GM12878 (cell line): ENCODE data around the gene STRIP2. TPM values are rescaled to one million over a fixed set of nuclear protein-coding genes. Genes with fewer than 3 reads are reported as not detected.

Experiments used
- NBN ChIP-seq: fragments of 450-650 bp; IDR thresholded peaks from 2 replicates; pipeline ENCODE4 v1.6.1; 2016
- PAX5 ChIP-seq: IDR thresholded peaks from 2 replicates; pipeline ENCODE4 v1.6.1; 2011; ENCODE audit warnings: low read depth, low read length, borderline replicate concordance
- SREBF2 ChIP-seq: IDR thresholded peaks from 2 replicates; pipeline ENCODE4 v1.6.1; 2012; ENCODE audit warnings: mild to moderate bottlenecking, low read length
- polyA plus RNA-seq, 11 experiments: library from polyadenylated mRNA; depleted of rRNA in 4 of 11; unstranded in 6 of 11; stranded (reverse) in 5 of 11; fragments of >200 nt; fragmentation: Nextera tagmentation in 4 of 11; fragmentation: Illumina TruSeq in 1 of 11; extraction: Ambion mirVana in 4 of 11; extraction: Trizol in 1 of 11; gene quantifications; 1 replicate in 1 of 11; 2 replicates in 10 of 11; pipeline versions ENCODE4 v1.2.1 to v1.2.3, GENCODE V29; 2011 to 2016; ENCODE audit warnings: inconsistent platforms in 2 of 11, missing spikeins in 2 of 11, low read depth in 1 of 11
- total RNA-seq, 4 experiments: library from RNA; depleted of rRNA in 3 of 4; stranded (reverse); fragments of >200 nt in 3 of 4; fragmentation: Illumina TruSeq in 1 of 4; extraction: Trizol in 1 of 4; gene quantifications; 2 replicates each; pipeline versions ENCODE4 v1.2.1 to v1.2.3, GENCODE V29; 2013 to 2021
- TF ChIP-seq, protein P1 (sequence below): fragments of 450-650 bp; formaldehyde crosslinking; IDR thresholded peaks from 2 replicates; pipeline ENCODE4 v1.4.0; 2020; ENCODE audit warnings: mild to moderate bottlenecking, moderate library complexity
- TF ChIP-seq, protein P2 (sequence below): fragments of 450-650 bp; IDR thresholded peaks from 2 replicates; pipeline ENCODE4 v1.6.1; 2017; ENCODE audit warnings: mild to moderate bottlenecking, low read depth, inconsistent platforms; ENCODE audit not compliant: poor library complexity, severe bottlenecking
- TF ChIP-seq, protein P3 (sequence below): fragments of 450-650 bp; conservative IDR thresholded peaks from 2 replicates; pipeline ENCODE4 v1.6.1; 2017; ENCODE audit warnings: mild to moderate bottlenecking, moderate library complexity
- TF ChIP-seq, protein P4 (sequence below): IDR thresholded peaks from 2 replicates; pipeline ENCODE4 v1.6.1; 2012; ENCODE audit warnings: low read depth, low read length, improper control_type of control experiment
- TF ChIP-seq, protein P5 (sequence below): fragments of 150-350 bp; IDR thresholded peaks from 2 replicates; pipeline ENCODE4 v1.6.1; 2014; ENCODE audit warnings: mild to moderate bottlenecking, low read depth, low read length
- TF ChIP-seq, protein P6 (sequence below): fragments of 450-650 bp; IDR thresholded peaks from 2 replicates; pipeline ENCODE4 v1.6.1; 2016; ENCODE audit warnings: mild to moderate bottlenecking, moderate library complexity, borderline replicate concordance

STRIP2 gene
- total and polyA plus RNA-seq, 10 of the 15 experiments (the other 5 are each of a cell fraction or from before 2014, with no cell fraction given) = 0.48 to 5.8 (median 1.8) TPM

DNA sequence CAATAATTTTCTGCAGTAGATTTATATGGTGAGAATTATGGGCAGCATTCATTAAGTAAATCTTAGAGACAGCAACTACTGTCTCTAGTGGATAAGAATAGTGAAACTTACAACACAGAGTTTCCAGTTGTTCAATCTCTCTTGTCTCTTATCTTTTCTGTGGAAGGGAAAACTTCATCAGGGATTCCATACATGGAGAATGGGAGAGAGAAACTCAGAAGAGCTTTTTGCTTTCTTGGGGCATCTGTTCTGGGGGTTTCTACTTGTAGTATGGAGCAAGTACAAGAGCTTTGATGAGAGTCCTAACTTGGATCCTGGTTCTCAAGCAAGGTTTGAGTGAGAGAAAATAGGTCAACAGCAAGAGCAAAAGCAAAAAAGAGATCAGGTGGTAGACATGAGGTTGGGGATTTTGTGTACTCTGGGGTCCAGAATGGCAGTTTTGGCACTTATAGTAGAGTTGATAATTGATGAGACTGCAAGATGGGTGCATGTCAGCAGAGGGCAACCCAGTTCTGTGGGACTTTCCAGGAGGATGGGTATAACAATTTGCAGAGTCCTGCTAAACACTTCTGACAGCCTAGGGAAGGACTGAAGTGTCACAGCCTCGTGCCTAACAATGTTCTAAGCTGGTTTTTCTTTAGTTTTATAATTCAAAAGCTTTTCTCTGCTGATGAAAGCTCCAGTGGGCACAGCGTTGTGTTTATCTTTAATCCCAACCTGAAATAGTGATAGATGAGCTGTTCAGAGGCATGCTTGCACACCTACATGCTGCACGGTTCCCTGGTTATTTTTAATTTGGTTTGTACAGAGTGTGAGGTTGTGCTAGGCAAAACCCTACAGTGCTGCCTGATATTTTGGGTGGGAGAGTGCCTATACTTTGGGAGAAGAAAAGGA lies 32.0 kb upstream of the STRIP2 start (continued):
- TF ChIP-seq NBN (no peak), PAX5 (no peak), SREBF2 (no peak)
- TF ChIP-seq, protein P1, sequence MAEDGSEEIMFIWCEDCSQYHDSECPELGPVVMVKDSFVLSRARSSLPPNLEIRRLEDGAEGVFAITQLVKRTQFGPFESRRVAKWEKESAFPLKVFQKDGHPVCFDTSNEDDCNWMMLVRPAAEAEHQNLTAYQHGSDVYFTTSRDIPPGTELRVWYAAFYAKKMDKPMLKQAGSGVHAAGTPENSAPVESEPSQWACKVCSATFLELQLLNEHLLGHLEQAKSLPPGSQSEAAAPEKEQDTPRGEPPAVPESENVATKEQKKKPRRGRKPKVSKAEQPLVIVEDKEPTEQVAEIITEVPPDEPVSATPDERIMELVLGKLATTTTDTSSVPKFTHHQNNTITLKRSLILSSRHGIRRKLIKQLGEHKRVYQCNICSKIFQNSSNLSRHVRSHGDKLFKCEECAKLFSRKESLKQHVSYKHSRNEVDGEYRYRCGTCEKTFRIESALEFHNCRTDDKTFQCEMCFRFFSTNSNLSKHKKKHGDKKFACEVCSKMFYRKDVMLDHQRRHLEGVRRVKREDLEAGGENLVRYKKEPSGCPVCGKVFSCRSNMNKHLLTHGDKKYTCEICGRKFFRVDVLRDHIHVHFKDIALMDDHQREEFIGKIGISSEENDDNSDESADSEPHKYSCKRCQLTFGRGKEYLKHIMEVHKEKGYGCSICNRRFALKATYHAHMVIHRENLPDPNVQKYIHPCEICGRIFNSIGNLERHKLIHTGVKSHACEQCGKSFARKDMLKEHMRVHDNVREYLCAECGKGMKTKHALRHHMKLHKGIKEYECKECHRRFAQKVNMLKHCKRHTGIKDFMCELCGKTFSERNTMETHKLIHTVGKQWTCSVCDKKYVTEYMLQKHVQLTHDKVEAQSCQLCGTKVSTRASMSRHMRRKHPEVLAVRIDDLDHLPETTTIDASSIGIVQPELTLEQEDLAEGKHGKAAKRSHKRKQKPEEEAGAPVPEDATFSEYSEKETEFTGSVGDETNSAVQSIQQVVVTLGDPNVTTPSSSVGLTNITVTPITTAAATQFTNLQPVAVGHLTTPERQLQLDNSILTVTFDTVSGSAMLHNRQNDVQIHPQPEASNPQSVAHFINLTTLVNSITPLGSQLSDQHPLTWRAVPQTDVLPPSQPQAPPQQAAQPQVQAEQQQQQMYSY (CRISPR knock-in tag) = no peak
- TF ChIP-seq, protein P2, sequence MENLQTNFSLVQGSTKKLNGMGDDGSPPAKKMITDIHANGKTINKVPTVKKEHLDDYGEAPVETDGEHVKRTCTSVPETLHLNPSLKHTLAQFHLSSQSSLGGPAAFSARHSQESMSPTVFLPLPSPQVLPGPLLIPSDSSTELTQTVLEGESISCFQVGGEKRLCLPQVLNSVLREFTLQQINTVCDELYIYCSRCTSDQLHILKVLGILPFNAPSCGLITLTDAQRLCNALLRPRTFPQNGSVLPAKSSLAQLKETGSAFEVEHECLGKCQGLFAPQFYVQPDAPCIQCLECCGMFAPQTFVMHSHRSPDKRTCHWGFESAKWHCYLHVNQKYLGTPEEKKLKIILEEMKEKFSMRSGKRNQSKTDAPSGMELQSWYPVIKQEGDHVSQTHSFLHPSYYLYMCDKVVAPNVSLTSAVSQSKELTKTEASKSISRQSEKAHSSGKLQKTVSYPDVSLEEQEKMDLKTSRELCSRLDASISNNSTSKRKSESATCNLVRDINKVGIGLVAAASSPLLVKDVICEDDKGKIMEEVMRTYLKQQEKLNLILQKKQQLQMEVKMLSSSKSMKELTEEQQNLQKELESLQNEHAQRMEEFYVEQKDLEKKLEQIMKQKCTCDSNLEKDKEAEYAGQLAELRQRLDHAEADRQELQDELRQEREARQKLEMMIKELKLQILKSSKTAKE = peak; percentile 89
- TF ChIP-seq, protein P3, sequence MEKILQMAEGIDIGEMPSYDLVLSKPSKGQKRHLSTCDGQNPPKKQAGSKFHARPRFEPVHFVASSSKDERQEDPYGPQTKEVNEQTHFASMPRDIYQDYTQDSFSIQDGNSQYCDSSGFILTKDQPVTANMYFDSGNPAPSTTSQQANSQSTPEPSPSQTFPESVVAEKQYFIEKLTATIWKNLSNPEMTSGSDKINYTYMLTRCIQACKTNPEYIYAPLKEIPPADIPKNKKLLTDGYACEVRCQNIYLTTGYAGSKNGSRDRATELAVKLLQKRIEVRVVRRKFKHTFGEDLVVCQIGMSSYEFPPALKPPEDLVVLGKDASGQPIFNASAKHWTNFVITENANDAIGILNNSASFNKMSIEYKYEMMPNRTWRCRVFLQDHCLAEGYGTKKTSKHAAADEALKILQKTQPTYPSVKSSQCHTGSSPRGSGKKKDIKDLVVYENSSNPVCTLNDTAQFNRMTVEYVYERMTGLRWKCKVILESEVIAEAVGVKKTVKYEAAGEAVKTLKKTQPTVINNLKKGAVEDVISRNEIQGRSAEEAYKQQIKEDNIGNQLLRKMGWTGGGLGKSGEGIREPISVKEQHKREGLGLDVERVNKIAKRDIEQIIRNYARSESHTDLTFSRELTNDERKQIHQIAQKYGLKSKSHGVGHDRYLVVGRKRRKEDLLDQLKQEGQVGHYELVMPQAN = no peak
- TF ChIP-seq, protein P4, sequence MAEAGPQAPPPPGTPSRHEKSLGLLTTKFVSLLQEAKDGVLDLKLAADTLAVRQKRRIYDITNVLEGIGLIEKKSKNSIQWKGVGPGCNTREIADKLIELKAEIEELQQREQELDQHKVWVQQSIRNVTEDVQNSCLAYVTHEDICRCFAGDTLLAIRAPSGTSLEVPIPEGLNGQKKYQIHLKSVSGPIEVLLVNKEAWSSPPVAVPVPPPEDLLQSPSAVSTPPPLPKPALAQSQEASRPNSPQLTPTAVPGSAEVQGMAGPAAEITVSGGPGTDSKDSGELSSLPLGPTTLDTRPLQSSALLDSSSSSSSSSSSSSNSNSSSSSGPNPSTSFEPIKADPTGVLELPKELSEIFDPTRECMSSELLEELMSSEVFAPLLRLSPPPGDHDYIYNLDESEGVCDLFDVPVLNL = no peak
- TF ChIP-seq, protein P5, sequence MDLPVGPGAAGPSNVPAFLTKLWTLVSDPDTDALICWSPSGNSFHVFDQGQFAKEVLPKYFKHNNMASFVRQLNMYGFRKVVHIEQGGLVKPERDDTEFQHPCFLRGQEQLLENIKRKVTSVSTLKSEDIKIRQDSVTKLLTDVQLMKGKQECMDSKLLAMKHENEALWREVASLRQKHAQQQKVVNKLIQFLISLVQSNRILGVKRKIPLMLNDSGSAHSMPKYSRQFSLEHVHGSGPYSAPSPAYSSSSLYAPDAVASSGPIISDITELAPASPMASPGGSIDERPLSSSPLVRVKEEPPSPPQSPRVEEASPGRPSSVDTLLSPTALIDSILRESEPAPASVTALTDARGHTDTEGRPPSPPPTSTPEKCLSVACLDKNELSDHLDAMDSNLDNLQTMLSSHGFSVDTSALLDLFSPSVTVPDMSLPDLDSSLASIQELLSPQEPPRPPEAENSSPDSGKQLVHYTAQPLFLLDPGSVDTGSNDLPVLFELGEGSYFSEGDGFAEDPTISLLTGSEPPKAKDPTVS = no peak
- TF ChIP-seq, protein P6, sequence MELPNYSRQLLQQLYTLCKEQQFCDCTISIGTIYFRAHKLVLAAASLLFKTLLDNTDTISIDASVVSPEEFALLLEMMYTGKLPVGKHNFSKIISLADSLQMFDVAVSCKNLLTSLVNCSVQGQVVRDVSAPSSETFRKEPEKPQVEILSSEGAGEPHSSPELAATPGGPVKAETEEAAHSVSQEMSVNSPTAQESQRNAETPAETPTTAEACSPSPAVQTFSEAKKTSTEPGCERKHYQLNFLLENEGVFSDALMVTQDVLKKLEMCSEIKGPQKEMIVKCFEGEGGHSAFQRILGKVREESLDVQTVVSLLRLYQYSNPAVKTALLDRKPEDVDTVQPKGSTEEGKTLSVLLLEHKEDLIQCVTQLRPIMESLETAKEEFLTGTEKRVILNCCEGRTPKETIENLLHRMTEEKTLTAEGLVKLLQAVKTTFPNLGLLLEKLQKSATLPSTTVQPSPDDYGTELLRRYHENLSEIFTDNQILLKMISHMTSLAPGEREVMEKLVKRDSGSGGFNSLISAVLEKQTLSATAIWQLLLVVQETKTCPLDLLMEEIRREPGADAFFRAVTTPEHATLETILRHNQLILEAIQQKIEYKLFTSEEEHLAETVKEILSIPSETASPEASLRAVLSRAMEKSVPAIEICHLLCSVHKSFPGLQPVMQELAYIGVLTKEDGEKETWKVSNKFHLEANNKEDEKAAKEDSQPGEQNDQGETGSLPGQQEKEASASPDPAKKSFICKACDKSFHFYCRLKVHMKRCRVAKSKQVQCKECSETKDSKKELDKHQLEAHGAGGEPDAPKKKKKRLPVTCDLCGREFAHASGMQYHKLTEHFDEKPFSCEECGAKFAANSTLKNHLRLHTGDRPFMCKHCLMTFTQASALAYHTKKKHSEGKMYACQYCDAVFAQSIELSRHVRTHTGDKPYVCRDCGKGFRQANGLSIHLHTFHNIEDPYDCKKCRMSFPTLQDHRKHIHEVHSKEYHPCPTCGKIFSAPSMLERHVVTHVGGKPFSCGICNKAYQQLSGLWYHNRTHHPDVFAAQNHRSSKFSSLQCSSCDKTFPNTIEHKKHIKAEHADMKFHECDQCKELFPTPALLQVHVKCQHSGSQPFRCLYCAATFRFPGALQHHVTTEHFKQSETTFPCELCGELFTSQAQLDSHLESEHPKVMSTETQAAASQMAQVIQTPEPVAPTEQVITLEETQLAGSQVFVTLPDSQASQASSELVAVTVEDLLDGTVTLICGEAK = no peak
